GM21381 (cell line): Measurements from ENCODE around the gene PUDP.
"Not testable (repeated sequence)": the region's sequence is repeated elsewhere in the genome, so short reads cannot be mapped to it uniquely, and the experiment has no call there.

Source experiments
- ATAC-seq: cut with Tn5 transposase; IDR thresholded peaks from one replicate; pipeline ENCODE4 v1.9.1; 2021; ENCODE audit warnings: mild to moderate bottlenecking, moderate library complexity; ENCODE audit not compliant: unreplicated experiment

PUDP gene

GRCh38 chrX:7147978-7148854 is at the start of gene PUDP:
TSS of gene PUDP (minus strand) at chrX:7148153. CDS start at chrX:7148113, 40 bp downstream.
- peak; percentile 79 for ATAC-seq

DNA sequence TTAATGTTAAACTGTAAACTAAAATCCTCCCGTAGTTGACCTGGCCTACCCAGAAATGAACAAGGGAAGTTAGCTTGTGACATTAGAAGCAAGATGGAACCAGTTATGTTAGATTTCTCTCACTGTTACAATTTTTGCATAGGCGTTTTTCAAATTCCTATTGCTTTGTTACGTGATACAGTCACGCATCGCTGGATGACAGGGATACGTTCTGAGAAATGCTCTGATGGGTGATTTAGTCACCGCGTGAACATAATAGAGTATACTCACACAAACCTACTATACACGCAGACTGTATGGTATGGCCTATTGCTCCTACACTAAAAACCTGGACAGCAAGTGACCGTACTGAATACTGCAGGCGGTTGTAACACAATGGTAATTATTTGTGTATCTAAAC is 46.7 kb upstream of the PUDP start:
- no peak for ATAC-seq

DNA sequence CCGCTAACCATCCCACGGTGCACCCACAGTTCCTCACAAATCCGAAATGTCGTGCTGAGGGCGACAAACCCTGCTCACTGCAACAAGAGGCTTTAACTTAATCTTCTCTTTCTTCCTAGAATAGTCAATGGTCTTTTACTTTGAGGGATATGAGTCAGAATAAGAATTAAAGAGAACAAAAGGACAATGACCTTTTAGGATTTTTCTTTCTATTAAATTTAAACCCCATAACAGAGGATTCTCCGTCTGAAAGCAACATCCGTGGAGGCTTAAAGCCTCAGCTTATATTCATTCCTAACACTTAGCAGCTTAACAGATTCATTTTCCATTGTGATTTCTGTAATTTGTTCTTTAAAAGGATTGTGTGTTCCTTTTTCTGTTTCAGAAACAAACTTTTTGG is 44.9 kb upstream of the PUDP start:
- no peak for ATAC-seq

- no peak for ATAC-seq
Observed at GRCh38 chrX:7191681-7192110, 43.7 kb upstream of the PUDP start.

- ATAC-seq: no peak
Observed at GRCh38 chrX:7190157-7190556, 42.2 kb upstream of the PUDP start.

DNA sequence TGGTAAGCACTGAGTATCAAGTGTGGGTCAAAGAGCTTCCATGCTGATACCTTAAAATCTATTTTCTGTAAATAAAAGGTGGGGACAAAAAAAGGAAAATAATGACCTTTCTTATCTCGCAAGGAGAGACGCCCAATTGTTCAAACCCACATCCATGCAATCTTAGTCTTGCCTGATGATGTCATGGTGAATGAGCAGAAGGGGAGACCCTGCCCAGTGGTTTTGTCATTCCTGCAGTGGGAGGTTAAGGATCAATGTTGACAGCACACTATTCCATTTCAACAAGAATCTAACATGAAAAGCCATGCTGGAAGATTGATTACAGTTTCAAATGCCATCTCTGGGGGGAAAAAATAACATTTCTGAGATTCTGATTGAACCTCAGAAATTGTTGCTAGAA is 40.7 kb upstream of the PUDP start:
- no peak for ATAC-seq

DNA sequence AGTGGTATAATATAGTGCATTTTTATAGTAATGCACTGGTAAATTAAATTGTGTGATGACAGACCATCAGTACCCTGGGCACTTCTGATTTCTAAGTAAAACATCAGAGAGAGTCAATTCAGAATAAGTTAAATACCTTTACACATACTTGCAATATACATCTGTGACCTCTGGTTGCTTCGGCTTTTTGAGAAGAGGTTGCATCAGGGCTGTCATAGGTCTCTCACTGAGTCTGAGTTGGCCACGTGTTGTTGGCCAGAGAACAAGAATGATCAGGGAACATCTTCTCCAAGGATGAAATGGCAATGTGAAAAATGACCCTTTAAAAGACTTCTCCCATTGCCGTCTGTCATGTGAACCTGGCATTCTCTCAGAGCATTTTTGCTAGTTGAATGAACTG is 36.9 kb upstream of the PUDP start:
- no peak for ATAC-seq

GRCh38 chrX:7179446-7179845 is 31.5 kb upstream of the PUDP start:
- ATAC-seq: no peak

- not testable (repeated sequence) for ATAC-seq
Observed at GRCh38 chrX:7178859-7179258, 30.9 kb upstream of the PUDP start.

DNA sequence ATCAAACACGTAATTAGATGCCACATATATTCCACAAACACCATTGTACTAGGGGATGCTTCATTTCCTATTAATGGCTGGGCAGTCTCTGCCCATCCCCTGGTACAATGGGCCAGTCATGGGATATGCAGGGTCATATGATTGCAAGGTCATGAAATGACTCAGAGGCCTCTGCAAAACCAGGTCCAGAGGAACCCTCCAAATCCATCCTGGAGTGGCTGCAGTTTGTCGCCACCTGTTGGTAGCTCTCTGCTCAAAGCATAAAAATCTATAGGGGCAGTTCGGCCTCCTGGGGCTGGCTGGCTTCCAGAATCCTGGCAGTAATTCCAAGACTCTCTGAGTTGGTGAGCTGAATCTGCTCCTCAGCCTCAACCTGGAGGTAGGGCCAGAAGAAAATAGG is 22.9 kb upstream of the PUDP start:
- no peak for ATAC-seq

- ATAC-seq: no peak
Observed at GRCh38 chrX:7169627-7170026, 21.7 kb upstream of the PUDP start.

GRCh38 chrX:7168371-7168770 is 20.4 kb upstream of the PUDP start:
- ATAC-seq: no peak

DNA sequence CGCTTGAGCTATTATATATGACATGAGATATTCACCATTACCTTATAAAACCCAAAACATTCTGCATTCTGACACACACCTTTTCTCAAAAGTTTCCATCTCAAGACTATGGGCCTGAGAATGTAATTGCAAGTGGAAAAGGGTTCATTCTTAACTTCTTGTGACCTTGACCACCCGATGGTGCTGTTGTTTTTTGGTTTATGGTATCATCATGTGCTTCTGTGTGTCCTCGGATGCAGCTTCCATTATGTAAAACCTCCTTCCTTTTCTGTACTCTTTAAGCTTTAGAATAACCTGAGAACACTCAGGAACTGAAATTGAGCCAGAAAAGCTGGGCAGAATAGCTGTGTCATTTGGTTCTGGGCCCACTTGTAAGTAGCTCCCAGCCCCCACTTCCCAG is 16.2 kb upstream of the PUDP start:
- no peak for ATAC-seq

DNA sequence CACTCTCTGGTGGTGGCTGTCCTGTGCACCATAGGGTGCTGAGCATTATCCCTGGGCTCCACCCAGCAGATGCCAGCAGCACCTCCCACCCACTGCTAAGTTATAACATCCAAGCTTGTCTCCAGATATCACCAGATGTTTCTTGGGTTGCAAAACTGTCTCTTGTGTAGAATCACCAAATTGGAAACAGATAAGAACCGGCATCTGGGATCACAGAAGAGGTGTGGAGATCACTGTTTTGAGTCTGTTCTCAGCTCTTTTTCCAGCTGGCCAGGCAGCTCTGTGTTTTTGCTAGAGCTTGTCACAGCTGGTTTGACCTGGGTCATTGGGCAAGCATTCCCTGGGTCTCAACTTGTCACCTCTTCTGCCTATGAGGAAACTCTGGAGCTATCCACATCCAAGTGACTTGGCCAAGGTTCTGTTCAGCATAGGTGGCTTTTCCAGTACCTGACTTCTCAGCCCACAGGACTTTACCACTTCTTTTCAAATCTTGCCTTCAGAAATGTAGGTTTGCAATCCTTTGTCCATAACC is 15.3 kb upstream of the PUDP start:
- no peak for ATAC-seq

DNA sequence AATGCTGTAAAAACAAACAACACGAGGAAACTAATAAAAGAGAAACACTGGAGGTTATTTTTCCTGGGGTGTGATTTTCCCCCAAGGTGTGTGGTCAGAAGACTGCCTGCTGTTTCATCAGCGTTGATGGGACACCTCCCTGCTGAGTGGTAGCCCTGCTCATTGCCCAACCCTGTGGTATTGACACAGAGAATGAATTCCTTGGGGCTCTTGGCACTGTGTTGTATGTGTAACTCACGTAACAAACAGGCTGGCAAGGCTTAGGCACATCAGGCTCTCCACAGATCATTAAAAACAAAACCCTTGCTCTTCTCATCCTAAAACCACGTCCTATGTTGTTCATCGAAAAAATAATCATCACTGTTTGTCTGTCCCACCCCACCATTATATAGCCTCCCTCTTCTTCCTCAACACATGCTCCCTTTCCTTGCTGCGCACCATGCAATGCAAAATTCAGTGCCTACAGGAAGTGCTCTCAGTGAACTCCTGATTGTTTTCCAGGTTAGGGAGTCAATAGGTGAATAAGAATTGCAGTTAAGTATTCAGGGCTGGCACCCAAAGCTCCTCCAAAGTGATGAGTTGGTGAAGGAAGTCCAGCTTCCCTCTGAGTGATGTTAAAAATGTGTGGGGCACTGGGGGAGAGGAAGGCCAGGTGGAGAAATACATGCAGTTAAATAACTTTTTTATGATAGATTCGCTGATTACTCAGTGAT is 11.4 kb upstream of the PUDP start:
- ATAC-seq: no peak

- no peak for ATAC-seq
Observed at GRCh38 chrX:7158468-7158990, 10.6 kb upstream of the PUDP start.

- no peak for ATAC-seq
Observed at GRCh38 chrX:7156879-7157278, 8.9 kb upstream of the PUDP start.

DNA sequence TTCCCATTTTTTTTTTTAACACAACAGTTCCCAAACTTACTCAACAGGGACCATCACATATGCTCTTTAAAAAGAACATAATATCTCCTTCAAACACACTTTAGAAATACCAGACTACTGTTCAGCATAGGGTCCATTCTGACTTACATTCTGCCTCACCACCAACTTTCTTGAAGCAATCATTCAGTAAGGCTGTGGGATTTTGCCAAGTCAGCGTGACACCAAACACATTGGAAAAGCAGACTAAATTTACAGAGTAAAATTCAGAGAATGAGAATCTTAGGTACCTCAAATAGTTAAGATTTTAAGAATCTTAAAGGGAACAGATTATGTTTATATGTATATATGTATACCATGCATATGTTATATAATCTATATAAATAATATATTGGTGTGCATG is 7.2 kb upstream of the PUDP start:
- no peak for ATAC-seq

GRCh38 chrX:7154041-7154597 is 6.2 kb upstream of the PUDP start:
- no peak for ATAC-seq

DNA sequence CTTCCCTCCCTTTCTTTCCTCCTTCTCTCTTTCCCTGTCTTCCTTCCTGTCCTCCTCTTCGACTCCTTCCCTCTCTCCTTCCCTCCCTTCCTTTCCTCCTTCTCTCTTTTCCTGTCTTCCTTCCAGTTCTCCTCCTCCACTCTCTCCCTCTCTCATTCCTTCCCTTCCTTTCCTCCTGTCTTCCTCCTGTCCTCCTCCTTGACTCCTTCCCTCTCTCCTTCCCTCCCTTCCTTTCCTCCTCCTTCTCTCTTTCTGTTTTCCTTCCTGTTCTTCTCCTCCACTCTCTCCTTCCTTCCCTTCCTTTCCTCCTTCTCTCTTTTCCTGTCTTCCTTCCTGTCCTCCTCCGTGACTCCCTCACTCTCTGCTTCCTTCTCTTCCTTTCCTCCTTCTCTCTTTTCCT is 5.3 kb upstream of the PUDP start:
- no peak for ATAC-seq

DNA sequence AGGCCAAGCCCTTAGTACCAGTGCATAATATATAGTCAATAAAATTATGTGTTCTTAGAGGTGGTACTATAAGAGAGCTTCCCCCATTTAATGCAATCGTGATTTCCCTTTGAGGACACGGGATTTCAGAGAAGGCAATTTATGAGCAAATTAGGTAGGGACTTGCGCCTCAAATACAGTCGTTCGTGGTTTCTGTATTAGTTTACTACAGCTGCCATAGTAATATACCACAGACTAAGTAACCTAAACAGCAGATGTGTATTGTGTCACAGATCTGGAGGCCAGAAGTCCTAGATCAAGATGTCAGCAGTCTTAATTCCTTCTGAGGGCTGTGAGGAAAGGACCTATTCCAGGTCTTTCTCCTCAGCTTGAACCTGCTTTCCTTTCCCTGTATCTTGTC is 1.5 kb upstream of the PUDP start:
- ATAC-seq: no peak
